OCI-LY3 (cell line): ENCODE measurements around the gene ARL3.

Source experiments
- CTCF ChIP-seq: fragments of 200-600, 300-600 bp; sonication (generic); IDR thresholded peaks from 2 replicates; pipeline ENCODE4 v1.5.1; 2014; ENCODE audit warnings: antibody characterized with exemption, low read length, low read depth
- EZH2phosphoT487 ChIP-seq: fragments of 200-600 bp; shearing (Covaris generic); IDR thresholded peaks from 2 replicates; pipeline ENCODE4 v1.6.1; 2018; ENCODE audit warnings: antibody characterized with exemption, mixed run types, low read depth

- TF ChIP-seq CTCF (no peak), EZH2phosphoT487 (no peak)
Measured at GRCh38 chr10:102624094-102624493, 90.1 kb downstream of the ARL3 start.
